Hindlimb muscle (tissue), 1 donor: ENCODE data around the gene TC2N. TPM values are rescaled to one million over a fixed set of nuclear protein-coding genes. Genes with fewer than 3 reads are reported as not detected.
"Not testable (repeated sequence)": the region's sequence is repeated elsewhere in the genome, so short reads cannot be mapped to it uniquely, and the experiment has no call there.

Experiments used
- DNase-seq: peaks from one replicate; pipeline ENCODE4 v3.0.0-alpha.2; 2013
- polyA plus RNA-seq: library from polyadenylated mRNA; unstranded; fragments of 120-200 nt; gene quantifications from one replicate; pipeline ENCODE4 v1.2.1, GENCODE V29; 2013; ENCODE audit not compliant: insufficient read length

Gene TC2N
- polyA plus RNA-seq, 1 donor = 1.7 TPM

DNA sequence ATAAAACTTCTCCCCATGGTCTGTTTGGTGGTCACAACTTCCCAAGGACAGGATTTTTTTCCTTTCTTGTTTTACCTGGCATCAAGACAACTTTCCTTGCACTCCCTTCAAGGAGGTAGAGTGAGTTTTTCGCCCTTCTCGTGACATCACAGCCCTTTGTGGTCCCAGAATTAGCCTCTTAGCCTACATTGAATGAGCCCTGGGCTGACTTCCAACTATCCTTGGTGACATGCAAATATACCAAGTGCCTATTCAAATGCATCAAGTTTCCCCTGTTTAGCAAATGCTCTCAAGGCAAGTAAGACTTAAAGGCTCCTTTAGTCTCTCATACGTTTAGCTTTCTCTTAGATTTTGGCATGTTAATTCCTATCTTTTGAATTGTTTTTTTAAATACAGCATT is 36.6 kb downstream of the TC2N start:
- no peak for DNase-seq

DNA sequence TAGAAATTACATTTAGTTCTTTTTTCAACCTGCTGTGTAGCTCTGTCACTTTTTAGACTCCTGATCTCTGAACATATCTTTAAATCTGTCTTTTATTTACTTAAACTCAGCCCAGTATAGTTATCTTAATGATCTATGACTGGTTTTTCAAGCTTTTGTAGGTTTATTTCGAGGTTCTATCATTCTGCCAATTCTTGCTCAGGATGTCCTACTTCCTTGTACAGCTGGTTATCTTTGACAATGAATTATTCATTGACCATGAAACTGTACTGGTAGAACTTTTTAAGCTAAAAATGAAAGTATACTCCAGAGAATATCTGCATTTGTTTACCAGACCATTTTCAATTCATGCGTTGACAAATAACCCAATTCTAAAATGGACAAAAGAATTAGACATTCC is 37.8 kb downstream of the TC2N start:
- DNase-seq = no peak

DNA sequence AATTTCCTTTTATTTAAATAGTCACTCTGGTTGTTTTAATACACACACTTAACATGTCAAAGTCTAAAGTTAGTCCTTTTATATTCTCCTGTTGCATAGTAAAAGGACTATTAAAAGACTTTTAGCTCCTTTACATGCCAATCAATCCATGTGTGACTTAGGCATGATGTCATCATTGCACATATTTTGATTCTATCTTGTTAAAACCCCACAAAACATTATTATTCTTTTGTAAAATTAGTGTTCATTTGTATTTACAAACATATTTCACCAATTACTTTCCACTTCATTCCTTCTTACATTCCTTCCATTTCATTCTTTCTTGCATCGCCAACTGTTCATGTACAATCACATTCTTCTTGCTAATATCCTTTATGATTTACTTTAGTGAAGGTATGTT is 39.6 kb downstream of the TC2N start:
- DNase-seq = no peak

DNA sequence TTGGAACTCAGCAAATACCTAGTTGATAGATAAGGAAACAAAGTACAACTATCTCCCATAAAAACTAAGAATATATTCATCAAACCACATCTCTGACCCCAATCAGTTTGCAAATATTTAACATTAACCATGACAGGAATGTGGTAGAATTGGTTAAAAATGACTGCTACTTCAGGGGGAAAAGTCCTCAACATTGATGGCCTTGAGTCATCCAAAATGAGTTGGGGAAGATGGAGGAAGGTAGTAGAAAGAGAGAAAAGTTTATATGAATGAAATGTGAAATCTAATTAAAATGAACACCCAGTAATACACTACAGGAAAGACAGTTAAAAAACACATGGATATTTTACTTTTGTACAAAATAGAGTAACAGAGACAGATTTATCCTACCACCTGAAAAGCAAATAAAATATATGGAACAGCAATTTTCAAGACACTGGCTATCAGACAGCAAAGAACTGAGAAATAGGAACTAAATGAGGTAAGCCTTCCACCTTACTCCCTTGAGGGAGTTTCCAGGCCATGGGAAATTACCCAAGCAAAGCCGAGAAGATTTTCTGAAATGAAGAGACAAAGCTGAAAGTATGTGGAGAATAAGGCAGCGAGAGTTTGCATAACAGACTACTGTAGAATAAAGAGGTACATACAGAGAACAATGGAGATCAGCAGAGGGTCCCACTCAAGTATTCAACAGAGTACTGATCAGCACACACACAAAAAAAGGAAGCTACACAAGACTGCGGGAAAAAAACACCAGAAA is 49.6 kb downstream of the TC2N start:
- DNase-seq = no peak

DNA sequence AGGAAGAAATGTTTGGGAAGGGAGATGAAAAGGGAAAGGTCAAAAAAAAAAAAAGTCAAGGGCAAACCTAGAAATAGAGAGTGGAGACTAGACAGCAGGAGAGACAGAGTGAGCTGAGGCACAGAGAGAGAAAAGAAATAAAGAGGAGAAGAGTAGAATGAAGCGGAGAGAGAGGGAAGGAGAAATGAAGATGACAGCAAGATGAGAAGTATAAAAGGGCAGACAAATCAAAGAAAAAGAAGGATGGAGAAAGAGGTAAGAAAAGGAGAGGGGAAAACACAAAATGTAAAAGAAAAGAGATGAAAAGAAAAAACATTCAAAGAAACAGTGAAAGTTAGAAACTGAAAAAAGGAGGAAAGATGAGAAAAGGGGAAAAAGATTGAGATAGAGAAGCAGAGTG is 53.0 kb downstream of the TC2N start:
- DNase-seq = no peak

DNA sequence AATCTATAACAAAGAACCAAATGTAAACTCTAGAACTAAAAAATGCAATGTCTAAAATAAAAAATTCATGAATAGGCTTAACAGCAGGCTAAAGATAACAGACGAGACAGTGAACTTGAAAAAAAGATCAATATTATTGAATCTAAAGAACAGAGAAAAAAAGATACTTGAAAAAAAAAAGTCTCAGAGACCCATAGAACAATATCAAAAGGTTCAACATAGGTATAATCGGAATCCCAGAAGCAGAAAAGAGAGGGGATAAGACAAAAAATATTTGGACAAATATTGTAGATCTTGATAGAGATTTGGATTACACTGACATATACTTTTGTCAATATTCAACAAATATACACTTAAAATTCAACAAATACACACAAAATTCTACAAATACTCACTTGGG is 56.6 kb downstream of the TC2N start:
- DNase-seq = no peak

DNA sequence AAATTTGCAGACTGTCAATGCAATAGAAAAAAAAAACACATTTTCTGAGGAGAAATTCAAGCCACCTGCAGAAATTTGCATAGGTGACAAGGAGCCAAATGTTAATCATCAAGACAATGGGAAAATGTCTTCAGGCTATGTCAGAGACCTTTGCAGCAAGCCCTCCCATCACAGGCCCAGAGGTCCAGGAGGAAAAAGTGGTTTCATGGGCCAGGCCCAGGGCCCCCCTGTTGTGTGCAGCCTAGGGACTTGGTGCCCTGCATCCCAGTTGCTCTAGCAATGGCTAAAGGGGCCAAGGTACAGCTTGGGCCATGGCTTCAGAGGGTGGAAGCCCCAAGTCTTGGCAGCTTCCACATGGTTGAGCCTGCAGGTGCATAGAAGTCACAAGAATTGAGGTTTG is 60.6 kb downstream of the TC2N start:
- DNase-seq = no peak

DNA sequence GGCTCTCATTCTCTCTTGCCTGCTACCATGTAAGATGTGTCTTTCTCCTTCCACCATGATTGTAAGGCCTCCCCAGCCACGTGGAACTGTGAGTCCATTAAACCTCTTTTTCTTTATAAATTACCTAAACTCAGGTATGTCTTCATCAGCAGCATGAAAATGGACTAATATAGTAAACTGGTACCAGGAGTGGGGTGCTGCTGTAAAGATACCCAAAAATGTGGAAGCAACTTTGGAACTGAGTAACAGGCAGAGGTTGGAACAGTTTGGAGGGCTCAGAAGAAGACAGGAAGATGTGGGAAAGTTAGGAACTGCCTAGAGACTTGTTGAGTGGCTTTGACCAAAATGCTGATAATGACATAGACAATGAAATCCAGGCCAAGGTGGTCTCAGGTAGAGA is 61.2 kb downstream of the TC2N start:
- not testable (repeated sequence) for DNase-seq

DNA sequence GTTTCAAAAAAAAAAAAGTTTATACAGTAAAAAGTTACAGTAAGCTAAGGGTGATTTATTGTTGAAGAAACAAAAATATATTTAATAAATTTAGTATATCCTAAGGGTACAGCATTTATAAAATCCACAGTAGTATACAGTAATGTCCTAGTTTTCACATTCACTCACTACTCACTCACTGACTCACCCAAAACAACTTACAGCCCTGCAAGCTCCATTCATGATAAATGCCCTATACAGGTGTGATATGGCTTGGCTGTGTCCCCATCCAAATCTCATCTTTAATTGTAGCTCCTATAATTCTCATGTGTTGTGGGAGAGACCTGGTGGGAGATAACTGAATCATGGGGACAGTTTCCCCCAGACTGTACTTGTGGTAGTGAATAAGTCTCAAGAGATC is 61.7 kb downstream of the TC2N start:
- DNase-seq = no peak

DNA sequence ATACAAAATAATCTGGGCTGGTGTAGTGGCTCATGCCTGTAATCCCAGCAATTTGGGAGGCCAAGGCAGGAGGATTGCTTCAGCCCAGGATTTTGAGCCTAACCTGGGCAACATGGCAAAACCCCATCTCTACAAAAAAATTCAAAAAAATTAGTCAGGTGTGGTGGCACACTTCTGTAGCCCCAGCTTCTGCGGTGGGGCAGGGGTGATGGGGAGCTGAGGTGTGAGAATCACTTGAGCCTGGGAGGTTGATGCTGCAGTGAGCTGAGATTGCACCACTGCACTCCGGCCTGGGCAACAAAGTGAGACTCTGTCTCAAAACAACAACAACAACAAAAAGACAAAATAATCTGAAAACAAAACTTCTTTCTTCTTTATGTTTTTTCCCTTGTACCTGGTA is 66.0 kb downstream of the TC2N start:
- DNase-seq = no peak

DNA sequence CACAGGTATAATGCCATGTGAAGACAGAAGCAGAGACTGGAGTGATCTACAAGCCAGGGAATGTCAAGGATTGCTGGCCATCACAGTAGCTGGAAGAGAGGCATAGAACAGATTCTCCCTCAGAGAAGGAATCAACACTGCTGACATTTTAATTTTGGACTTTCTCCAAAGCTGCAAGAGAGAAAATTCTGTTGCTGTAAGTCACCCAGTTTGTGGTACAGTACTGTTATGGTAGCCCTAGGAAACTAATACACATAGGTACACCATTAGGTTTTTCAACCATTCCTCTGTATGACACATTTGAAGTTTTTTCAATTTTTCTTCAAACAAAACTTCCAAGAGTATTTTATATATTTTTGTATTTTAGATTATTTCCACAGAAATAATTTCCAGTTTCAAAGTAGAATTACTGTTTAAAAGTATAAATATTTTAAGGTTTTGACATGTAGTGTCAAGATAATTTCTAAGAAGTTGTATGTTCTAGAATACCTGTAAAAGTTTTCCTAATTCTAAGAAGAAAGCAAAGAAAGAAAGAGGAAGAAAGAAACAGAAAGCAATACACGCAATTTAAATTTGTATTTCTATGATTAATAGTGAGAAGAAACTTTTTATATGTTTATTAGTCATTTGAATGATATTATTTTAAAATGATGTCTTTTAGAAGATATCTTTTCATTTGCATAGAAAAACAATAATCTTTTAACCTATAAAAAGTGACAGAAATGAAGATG is 70.6 kb downstream of the TC2N start:
- DNase-seq = no peak

DNA sequence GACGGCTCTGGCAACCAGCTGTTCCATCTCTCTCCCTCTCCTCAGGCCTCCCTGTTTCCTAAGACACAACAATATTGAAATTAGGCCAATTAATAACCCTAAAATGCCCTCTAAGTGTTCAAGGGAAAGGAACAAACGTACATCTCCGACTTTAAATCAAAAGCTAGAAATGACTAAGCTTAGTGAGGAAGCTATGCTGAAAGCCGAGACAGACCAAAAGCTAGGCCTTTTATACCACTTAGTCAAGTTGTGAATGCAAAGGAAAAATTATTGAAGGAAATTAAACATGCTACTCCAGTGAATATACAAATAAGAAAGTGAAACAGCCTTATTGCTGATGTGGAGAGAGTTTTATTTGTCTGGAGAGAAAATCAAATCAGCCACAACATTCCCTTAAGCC is 73.6 kb downstream of the TC2N start:
- DNase-seq = no peak

DNA sequence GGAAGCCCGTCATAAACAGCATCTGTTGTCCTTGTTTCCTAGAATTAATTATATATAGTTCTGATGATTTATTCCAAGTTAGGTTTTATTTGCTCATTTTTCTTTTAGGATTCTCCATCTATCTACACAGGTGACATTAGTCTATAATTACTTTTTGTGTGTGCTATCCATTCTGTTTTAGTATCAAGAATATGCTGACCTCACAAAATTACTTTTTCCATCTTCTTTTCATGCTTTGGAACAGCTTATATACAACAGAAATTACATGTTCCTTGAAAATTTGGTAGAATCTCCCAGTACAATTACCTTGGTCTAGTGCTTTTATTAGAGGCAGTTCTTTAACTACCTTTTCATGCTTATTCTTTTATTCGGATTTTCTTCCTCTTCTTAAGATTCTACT is 81.1 kb downstream of the TC2N start:
- no peak for DNase-seq

DNA sequence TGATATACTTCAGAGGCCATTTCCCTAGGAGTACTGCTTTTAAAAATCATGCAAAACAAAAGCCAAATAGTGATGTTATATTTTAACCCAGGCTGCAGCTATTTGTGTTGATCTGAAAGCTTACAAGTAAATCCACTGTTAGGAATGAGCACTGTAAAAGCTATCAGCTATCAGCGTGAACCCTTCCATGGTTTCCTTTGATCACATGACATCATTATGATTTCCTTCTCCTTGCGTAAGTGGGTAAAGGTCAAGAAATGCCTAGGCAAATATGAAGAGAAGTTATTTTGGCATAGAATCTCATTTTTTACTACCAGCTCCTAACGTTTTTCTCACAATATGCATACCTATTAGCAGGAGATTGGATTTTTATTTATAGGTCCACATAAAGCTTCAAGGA is 86.9 kb downstream of the TC2N start:
- no peak for DNase-seq

DNA sequence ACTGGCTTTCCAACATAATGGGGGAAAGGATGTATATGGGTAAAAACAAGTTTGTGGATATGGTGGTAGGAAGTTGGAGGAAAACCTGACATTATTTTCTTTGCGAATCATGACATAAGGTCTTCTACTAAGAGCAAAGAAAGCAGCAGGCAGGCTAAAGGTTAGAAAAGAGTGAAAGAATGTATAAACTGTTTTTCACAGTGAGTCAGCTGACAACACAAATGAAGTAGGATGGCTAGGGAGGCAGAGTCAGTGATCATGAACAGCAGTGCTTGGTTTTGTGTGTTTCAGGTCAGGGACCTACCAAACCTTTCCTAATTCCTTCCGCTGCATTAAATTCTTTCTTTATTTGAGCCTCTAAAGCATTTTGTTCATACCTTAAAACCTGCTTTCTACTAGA is 89.1 kb downstream of the TC2N start:
- DNase-seq = no peak

DNA sequence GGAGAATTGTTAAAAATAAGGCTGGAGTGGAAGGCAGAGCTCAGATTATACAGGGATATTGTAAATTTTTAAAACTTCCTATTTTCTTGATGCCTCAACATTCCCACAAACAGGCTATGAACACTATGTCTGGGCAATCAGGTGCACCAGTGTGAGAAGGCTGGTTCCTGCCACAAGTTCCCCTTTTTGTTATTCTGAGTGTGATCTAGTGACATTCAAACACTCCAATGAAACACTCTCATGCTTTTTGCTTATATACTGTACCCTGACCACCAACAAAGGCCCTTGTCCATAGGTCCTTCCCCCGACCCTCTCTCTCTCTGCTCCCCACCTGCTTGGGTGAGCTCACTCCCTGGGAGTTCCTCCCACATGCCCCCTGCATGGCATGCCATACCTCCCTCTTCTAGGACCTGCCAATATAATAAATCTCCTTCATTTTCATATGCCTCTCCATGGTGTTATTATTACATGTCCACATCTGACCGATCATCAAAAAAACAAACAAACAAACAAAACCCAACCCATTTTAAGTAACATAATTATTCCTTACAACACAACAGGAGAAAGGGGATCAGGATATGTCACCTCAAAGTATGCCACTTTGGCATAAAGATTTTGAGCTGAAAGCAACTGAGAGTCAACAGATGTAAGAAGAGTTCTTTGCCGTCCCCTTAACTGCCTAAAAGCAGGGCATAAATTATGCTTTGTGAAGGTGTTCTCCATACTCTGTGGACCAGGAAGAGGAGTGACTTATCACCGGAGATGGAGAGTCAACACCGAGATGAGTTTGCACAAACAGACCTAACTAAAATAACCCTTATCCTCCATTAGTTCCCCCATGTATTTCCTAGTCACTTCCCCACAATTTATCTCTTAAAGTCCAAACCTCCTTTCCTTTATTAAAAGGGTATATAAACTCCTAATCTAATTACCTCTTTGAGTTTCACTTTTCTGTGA is 92.9 kb downstream of the TC2N start:
- no peak for DNase-seq

DNA sequence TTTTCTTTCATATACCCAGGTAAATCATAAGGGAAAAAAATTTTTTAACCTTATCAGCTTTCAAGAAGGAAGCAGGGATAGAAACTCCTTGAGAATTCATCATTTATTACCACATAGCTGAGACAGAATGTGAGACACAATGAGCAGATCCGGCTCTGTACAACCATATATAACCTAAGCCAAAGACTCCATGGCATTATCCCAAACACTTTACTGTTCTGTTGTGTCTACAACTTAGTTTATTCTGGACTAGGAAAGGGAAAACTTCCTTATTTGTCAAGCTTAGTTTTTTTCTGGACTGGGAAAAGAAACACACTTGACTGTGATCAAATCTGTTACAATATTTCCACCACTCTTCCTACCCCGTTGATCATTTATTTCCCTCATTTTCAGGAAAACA is 97.2 kb downstream of the TC2N start:
- DNase-seq = no peak

DNA sequence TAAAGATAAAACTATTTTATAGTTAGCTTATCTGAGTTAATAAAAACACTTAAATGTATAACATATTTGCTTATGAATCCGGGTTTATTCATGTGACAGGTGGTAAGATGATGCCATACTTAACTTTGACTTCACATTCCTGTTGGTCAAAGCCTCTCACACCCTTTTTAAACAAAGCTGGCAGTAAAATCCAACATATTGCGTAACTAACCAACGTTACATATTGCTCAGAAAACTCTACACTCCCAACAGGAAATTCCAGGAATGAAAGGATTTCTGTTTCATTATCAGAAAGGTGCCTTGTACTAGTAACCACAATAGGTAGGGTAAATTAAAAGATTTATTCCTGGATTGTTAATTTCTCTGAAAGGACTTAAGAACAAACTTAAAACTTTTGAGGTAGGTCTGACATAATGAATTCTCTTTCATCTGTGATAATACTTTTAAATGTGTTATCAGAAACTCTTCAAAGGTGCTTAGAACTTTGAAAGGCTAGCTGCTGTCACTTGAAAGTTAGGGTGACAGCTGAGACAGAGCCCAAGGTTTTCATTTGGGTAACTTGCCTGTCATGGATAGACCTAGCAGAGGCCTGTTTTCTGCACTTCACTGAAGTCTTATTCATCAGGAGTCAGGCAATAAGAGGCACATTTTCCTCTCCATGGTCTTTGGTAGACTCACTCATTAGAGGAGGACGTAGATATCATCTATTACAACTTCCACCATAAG is 111.6 kb downstream of the TC2N start:
- no peak for DNase-seq

DNA sequence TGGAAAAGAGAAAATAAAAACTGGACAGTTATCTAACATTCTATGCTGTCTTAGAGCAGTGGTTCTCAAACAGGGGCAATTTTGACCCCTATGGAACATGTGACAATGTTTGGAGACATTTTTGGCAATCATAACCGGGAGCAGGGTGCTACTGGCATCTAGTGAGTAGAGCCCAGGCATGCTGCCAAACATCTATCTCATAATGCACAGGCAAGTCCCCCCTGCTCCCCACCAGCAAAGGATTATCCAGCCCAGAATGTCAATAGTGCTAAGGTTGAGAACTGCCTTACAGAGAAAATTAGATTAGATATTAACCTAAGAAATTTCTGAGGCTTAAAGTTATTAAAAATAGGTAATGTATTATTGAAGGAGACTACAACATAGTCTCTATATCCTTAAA is 112.5 kb downstream of the TC2N start:
- DNase-seq = no peak

DNA sequence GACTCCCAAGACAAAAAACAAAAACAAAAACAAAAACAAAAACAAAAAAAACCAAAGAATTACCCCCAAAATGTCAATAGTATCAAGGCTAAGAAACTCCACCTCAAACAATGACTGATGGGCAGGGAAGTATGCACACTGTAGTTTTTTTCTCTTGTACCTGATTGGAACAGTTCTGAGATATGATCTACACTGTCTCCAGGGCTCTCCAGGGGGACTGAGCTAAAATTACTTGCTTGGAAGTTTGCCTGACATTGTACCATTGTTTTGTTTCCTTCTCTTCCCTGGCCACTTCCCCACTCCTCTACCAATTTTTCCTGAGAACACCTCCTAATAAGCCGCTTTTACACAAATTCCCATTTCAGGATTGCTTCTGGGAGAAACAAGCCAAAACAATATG is 113.2 kb downstream of the TC2N start:
- no peak for DNase-seq

DNA sequence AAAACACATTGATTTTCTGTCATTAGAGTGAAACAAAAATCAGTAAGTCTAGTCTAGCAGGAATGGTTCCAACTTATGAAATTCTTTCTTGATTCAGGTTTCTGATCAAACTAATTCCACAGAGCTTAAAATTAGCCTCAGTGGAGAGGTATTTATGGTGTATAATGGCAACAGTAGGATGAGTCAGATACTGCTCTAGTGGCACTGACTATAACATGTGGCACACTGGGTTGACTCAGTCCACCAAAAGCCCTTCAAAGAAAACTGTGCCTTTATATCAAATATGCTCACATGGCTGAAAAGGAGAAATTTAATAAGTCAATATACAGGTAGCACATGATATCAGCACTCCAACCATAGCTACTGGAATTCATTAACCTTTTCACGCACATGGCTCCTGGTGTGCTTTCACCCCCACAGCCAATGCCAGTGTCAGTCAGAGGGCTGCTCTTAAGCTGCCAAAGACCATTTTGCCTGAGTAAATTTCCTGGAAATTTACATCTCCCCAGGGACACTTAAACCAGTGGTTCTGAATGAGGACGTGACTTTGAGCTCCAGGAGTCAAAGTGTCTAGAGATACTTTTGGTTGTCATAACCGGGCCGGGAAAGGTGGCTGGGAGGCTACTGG is 113.7 kb downstream of the TC2N start:
- DNase-seq = no peak

DNA sequence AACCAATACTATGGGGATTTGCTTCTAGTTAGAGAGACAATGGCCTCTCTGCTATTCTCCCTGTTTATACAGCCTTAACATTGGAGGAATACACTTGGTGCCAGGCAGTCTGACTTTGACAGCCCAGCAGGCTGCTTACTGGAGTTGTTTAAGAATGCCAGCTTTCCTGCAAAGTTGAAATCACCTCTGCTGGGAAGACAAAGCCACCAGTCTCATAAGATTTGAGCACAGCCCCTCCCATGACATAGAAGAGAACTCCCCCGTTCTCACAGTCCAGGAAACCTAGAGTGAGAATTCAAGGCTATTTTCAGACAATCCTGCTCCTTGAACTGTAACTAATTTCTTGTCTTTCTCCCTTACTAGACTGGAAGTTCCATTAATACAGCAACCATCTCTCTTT is 114.4 kb downstream of the TC2N start:
- no peak for DNase-seq
